Neural cell (in vitro differentiated cells): ENCODE results near the gene SDCBP2. TPM values are rescaled to one million over a fixed set of nuclear protein-coding genes. Genes with fewer than 3 reads are reported as not detected.

Experiments
- H2AFZ ChIP-seq: fragments of 200-600, 300-800 bp; sonication (generic), shearing (Covaris generic); 2 replicates; pipeline ENCODE4 v1.6.0; 2014; ENCODE audit warnings: low read depth, mild to moderate bottlenecking, antibody characterized with exemption, low read length, moderate library complexity
- H3F3A ChIP-seq: fragments of 200-600 bp; shearing (Covaris generic); 2 replicates; pipeline ENCODE4 v1.6.1; 2016; ENCODE audit warnings: mild to moderate bottlenecking, moderate library complexity, mixed read lengths, antibody characterized with exemption, low read length; ENCODE audit not compliant: insufficient read depth, poor library complexity, severe bottlenecking
- H3K27ac ChIP-seq: fragments of 200-600, 300-800 bp; sonication (generic), shearing (Covaris generic); 2 replicates; pipeline ENCODE4 v1.5.1; 2014; ENCODE audit warnings: mild to moderate bottlenecking, low read length, moderate library complexity
- H3K27me3 ChIP-seq: fragments of 300-800, 200-600 bp; sonication (generic), shearing (Covaris generic); 2 replicates; pipeline ENCODE4 v1.6.0; 2014; ENCODE audit warnings: mild to moderate bottlenecking, low read depth, low read length, moderate library complexity; ENCODE audit not compliant: insufficient read depth
- H3K36me3 ChIP-seq: fragments of 300-800, 200-600 bp; sonication (generic), shearing (Covaris generic); 2 replicates; pipeline ENCODE4 v1.5.1; 2014; ENCODE audit warnings: mild to moderate bottlenecking, antibody characterized with exemption, low read length, moderate library complexity; ENCODE audit not compliant: insufficient read depth
- H3K4me2 ChIP-seq: fragments of 300-800, 200-600 bp; sonication (generic), shearing (Covaris generic); 2 replicates; pipeline ENCODE4 v1.6.0; 2014; ENCODE audit warnings: mild to moderate bottlenecking, low read length
- H3K4me3 ChIP-seq: fragments of 300-800, 200-600 bp; sonication (generic), shearing (Covaris generic); 2 replicates; pipeline ENCODE4 v1.5.1; 2014; ENCODE audit warnings: mild to moderate bottlenecking, low read length, moderate library complexity
- H3K79me2 ChIP-seq: fragments of 200-600 bp; shearing (Covaris generic); replicated peaks from 2 replicates; pipeline ENCODE4 v1.6.0; 2014; ENCODE audit warnings: mild to moderate bottlenecking, low read length, moderate library complexity; ENCODE audit not compliant: insufficient read depth
- H3K9ac ChIP-seq: fragments of 300-800, 200-600 bp; sonication (generic), shearing (Covaris generic); 2 replicates; pipeline ENCODE4 v1.6.1; 2016; ENCODE audit warnings: mild to moderate bottlenecking, low read length, mixed read lengths
- H3K9me2 ChIP-seq: fragments of 200-600 bp; shearing (Covaris generic); 2 replicates; pipeline ENCODE4 v1.6.1; 2016; ENCODE audit warnings: mild to moderate bottlenecking, low read length, mixed read lengths; ENCODE audit not compliant: insufficient read depth
- H3K9me3 ChIP-seq: fragments of 200-600, 300-800 bp; sonication (generic), shearing (Covaris generic); 2 replicates; pipeline ENCODE4 v1.6.1; 2016; ENCODE audit warnings: mild to moderate bottlenecking, mixed run types, low read length, moderate library complexity, mixed read lengths
- H4K20me1 ChIP-seq: fragments of 200-600 bp; shearing (Covaris generic); 2 replicates; pipeline ENCODE4 v1.6.1; 2016; ENCODE audit warnings: mild to moderate bottlenecking, mixed run types; ENCODE audit not compliant: insufficient read depth
- EP300 ChIP-seq: fragments of 450-650 bp; conservative IDR thresholded peaks from 2 replicates; pipeline ENCODE4 v1.6.1; 2014; ENCODE audit warnings: antibody characterized with exemption, mild to moderate bottlenecking, moderate library complexity; ENCODE audit not compliant: poor library complexity, severe bottlenecking
- EZH2 ChIP-seq: fragments of 200-600, 300-800 bp; shearing (Covaris generic), sonication (generic); IDR thresholded peaks from 2 replicates; pipeline ENCODE4 v1.6.1; 2014; ENCODE audit warnings: antibody characterized with exemption, low read length, borderline replicate concordance, mild to moderate bottlenecking; ENCODE audit not compliant: insufficient read depth, poor library complexity, severe bottlenecking
- MXI1 ChIP-seq: fragments of 450-650 bp; conservative IDR thresholded peaks from 2 replicates; pipeline ENCODE4 v1.6.1; 2014; ENCODE audit warnings: antibody characterized with exemption, mild to moderate bottlenecking; ENCODE audit not compliant: poor library complexity, severe bottlenecking
- POLR2AphosphoS5 ChIP-seq: IDR thresholded peaks from 2 replicates; pipeline ENCODE4 v1.6.1; 2012
- RAD21 ChIP-seq: fragments of 450-650 bp; conservative IDR thresholded peaks from 2 replicates; pipeline ENCODE4 v1.6.1; 2014; ENCODE audit warnings: antibody characterized with exemption, mild to moderate bottlenecking, moderate library complexity
- REST ChIP-seq: IDR thresholded peaks from 2 replicates; pipeline ENCODE4 v1.6.1; 2012; ENCODE audit warnings: borderline replicate concordance
- SMC3 ChIP-seq: fragments of 450-650 bp; conservative IDR thresholded peaks from 2 replicates; pipeline ENCODE4 v1.6.1; 2014; ENCODE audit warnings: antibody characterized with exemption, mild to moderate bottlenecking, moderate library complexity; ENCODE audit not compliant: poor library complexity
- TAF1 ChIP-seq: IDR thresholded peaks from 2 replicates; pipeline ENCODE4 v1.6.1; 2012; ENCODE audit warnings: low read depth
- polyA plus RNA-seq: library from polyadenylated mRNA; depleted of rRNA; stranded (reverse); fragments of >200 nt; gene quantifications from 2 replicates; pipeline ENCODE4 v1.2.3, GENCODE V29; 2014
- TF ChIP-seq, protein P1 (sequence below): fragments of 450-650 bp; IDR thresholded peaks from 2 replicates; pipeline ENCODE4 v1.5.1; 2014; ENCODE audit warnings: antibody characterized with exemption, mild to moderate bottlenecking, moderate library complexity; ENCODE audit not compliant: poor library complexity, severe bottlenecking

Gene SDCBP2
- polyA plus RNA-seq, 1 donor from 2014 or later = 5.2 TPM

DNA sequence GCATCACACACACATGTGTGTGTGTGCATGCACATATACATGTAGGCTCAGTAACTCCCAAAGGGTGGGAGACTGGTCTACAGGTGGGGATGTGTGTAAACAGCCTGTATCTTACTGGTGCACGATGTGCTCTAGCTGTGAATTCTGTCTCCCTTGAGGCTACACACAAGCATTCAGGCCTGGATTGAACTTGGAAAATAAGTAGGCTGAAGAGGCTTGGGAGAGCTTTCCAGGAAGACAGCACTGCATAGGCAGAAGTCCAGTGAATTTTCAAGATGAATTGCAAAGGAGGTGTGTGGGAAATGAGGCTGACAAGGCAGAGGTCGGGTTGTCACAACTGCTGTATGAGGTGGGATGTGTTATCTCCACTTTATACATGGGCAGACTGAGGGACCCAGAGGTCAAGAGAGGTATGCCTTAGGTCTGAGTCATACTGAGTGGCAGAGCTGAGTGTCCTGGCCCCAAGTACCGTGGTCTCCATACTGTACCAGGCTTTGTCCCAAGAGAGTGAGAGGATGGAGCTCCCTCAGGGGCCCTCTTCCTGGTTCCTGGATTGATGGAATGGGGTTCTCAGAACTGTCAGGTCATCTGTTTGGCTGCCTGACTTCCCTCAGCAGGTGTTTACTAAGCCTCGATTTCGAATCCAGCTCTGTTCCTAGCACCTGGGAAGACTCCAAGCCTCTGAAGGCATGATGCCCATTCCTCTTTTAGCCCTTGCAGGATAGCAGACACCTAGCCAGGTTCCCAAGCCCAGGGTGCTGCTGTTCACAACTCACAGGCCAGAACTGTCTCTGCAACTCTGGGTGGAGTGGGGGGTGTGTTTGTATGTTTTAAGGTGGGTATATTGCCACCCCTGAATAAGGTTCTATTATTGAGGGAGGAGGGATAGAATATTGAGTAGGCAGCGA lies 48.5 kb downstream of the SDCBP2 start:
- Histone ChIP-seq H3K9ac (no peak overlapping the region), H3K9me3 (no peaks in the 10 kb centered on the region), H3K4me2 (no peak overlapping the region), H3K79me2 (no peaks in the 10 kb centered on the region), H3F3A (no peaks in the 10 kb centered on the region), H2AFZ (no peak overlapping the region), H3K36me3 (no peaks in the 10 kb centered on the region), H4K20me1 (no peaks in the 10 kb centered on the region), H3K4me3 (no peak overlapping the region), H3K27ac (no peak overlapping the region), H3K9me2 (no peaks in the 10 kb centered on the region), H3K27me3 (no peaks in the 10 kb centered on the region)
- TF ChIP-seq, protein P1, sequence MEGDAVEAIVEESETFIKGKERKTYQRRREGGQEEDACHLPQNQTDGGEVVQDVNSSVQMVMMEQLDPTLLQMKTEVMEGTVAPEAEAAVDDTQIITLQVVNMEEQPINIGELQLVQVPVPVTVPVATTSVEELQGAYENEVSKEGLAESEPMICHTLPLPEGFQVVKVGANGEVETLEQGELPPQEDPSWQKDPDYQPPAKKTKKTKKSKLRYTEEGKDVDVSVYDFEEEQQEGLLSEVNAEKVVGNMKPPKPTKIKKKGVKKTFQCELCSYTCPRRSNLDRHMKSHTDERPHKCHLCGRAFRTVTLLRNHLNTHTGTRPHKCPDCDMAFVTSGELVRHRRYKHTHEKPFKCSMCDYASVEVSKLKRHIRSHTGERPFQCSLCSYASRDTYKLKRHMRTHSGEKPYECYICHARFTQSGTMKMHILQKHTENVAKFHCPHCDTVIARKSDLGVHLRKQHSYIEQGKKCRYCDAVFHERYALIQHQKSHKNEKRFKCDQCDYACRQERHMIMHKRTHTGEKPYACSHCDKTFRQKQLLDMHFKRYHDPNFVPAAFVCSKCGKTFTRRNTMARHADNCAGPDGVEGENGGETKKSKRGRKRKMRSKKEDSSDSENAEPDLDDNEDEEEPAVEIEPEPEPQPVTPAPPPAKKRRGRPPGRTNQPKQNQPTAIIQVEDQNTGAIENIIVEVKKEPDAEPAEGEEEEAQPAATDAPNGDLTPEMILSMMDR = no peak
- no peak for TF ChIP-seq POLR2AphosphoS5
- no peak for TF ChIP-seq MXI1
- TF ChIP-seq EZH2 = no peak
- TF ChIP-seq REST = no peak
- no peak for TF ChIP-seq TAF1
- TF ChIP-seq EP300 = no peak
- TF ChIP-seq RAD21 = no peak
- TF ChIP-seq SMC3 = no peak

GRCh38 chr20:1278993-1279392 lies 49.9 kb downstream of the SDCBP2 start:
- H3F3A ChIP-seq = no peaks in the 10 kb centered on the region
- H3K9me2 ChIP-seq = no peaks in the 10 kb centered on the region
- no peak overlapping the region for H3K4me2 ChIP-seq
- no peak overlapping the region for H3K4me3 ChIP-seq
- H4K20me1 ChIP-seq = no peaks in the 10 kb centered on the region
- no peaks in the 10 kb centered on the region for H3K79me2 ChIP-seq
- H3K36me3 ChIP-seq = no peaks in the 10 kb centered on the region
- H3K9me3 ChIP-seq = no peaks in the 10 kb centered on the region
- no peak for TF ChIP-seq RAD21
- no peak for TF ChIP-seq SMC3
- no peak for TF ChIP-seq POLR2AphosphoS5
- TF ChIP-seq EZH2 = no peak
- TF ChIP-seq, protein P1 = no peak
- no peak for TF ChIP-seq TAF1
- no peak for TF ChIP-seq REST
- TF ChIP-seq MXI1 = no peak
- TF ChIP-seq EP300 = no peak
- no peak overlapping the region for H3K9ac ChIP-seq
- no peaks in the 10 kb centered on the region for H3K27me3 ChIP-seq
- no peak overlapping the region for H2AFZ ChIP-seq
- no peak overlapping the region for H3K27ac ChIP-seq
